Measurements from ENCODE around the gene BCL7A. TPM values are rescaled to one million over a fixed set of nuclear protein-coding genes. Genes with fewer than 3 reads are reported as not detected.

BCL7A gene
- total and polyA plus RNA-seq, 2 of the 8 experiments (the other 6 are each of a cell fraction or from before 2014, with no cell fraction given) = 11.9 to 12.7 TPM

GRCh38 chr12:122032580-122032979, 10.9 kb downstream of the BCL7A start (continued):
- no peak for TF ChIP-seq KDM4A (IDR thresholded peaks at IDR 0.05; ENCODE audit: low read depth, low read length, severe bottlenecking)
- TF ChIP-seq RAD21 (IDR thresholded peaks at IDR 0.05 in 1 of 2, conservative IDR thresholded peaks at IDR 0.05 in 1 of 2; ENCODE audit: low read depth in 2 of 2, low read length in 2 of 2) = no peak
- no peak for TF ChIP-seq KDM5A (IDR thresholded peaks at IDR 0.05; ENCODE audit: low read length)
- TF ChIP-seq TCF12 (IDR thresholded peaks at IDR 0.05; ENCODE audit: low read depth, low read length) = no peak
- TF ChIP-seq GTF2F1 (IDR thresholded peaks at IDR 0.05; ENCODE audit: borderline replicate concordance, low read depth, low read length) = no peak
